Nucleus accumbens (tissue), 56 donors: ENCODE measurements around the gene ESPNL.

Experiments used
- DNase-seq, 56 donors: peaks; one replicate each; lab custom pipeline; 2025; lab: John Stamatoyannopoulos, UW

The ESPNL gene

GRCh38 chr2:238155051-238155760 is 55.1 kb downstream of the ESPNL start:
- no peak for DNase-seq

- DNase-seq, result no peak
Measured at GRCh38 chr2:238155761-238156694, 55.9 kb downstream of the ESPNL start.

DNA sequence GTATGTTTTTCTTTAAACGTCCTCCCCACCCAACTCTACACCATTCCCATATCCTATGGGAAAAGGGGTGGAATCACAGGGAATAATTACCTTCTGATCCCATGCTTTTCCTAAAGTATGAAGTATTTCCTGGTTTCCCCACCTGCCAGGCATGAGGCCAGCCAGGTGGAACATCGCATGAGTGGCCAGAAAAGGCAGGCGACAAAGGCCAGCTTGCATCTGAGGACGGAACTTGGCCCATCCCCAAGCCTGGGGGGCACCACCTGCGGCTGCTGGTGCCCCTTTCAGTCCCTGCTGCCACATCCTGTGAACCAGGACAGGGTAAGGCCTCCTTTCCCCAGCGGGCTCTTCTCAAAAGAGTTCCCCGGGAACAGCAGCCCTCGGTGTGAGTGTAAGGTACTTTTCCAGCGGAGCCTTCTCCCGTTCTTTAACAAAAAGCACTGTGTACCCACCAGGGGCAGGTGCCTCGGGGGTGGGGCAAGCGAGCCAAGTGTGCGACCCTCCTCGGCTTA is 57.4 kb downstream of the ESPNL start:
- DNase-seq, result no peak

DNA sequence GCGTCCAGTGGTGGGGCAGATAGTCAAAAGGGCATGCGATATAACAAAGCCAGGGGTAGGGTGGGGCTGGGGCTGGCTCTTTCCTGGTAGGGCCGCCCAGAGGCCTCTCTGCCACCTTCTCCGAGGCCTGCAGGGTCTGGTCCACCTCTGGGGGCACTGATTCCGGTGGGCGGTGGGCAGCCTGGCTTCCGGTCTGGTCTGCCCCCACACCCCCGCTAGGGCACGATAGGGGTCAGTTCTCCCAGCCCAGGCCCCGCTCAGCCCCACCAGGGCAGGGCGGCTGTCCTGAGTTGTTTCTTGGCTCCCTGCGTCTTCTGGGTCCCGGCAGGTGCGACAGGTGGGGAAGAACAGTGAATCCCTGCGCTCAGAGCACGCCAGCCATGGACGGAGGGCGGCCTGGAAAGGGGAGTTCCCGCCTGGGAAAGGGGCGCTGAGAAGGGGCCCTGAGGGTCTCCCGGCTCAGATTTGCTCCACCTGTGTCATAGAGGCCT is 57.9 kb downstream of the ESPNL start:
- DNase-seq, result no peak

- DNase-seq, result peak in 3 of 56 donors; percentile 22 to 67 (median 24)
Measured at GRCh38 chr2:238158509-238159070, 58.5 kb downstream of the ESPNL start, which contains the start of gene ERFE. TSS of gene ERFE (plus strand) at chr2:238158970. CDS start at chr2:238159008, 38 bp downstream.

DNA sequence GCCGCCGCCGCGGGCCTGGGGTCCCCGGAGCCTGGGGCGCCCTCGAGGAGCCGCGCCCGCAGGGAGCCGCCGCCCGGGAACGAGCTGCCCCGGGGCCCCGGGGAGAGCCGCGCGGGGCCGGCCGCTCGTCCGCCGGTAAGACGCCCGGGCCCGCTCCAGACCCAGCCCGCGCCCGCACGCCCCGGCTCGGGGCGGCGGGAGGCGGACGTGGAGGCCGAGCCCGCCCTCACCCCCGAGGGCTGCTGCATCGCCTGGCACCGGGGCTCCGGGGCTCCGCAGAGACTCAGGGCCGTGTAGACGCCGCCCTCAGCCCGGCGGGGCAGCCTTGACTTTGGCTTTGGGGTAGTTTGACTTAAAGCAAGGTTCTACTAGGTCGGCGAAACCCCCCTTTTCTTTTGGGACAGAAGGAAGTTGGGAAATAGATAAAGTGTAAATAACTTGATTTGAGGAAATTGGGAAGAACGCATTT is 59.0 kb downstream of the ESPNL start:
- DNase-seq, result no peak

GRCh38 chr2:238159661-238160205 is 59.6 kb downstream of the ESPNL start:
- no peak for DNase-seq

GRCh38 chr2:238160206-238161129 is 60.3 kb downstream of the ESPNL start:
- peak in 8 of 56 donors; percentile 7 to 48 (median 14) for DNase-seq

- no peak for DNase-seq
Measured at GRCh38 chr2:238161291-238162051, 61.3 kb downstream of the ESPNL start.

DNA sequence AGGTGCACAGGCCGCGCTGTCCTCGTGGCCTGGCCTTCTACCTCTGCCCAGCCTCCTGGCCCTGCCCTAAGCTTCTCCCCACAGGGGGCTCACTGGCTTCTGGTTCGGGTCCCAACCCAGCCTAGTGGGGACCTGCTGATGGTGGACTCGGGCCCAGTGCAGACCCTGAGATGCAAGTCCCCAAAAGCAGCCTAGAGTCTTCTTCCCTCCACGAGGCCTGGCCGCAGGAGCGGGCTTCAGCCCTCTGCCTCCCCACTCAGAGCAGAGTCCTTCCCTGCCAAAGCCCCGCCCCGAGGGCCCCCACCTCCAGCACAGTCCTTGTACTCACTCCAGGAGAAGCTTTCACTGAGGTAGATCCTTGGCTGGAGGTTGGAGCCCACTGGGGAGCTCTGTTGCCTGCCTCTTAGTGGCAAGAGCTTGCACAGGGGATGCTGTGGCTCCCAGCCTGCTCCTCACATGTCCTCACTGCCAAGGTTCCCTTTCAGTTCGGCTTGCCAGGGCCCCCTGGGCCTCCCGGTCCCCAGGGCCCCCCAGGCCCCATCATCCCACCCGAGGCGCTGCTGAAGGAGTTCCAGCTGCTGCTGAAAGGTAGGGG is 62.2 kb downstream of the ESPNL start:
- no peak for DNase-seq

GRCh38 chr2:238162846-238163441 is 62.8 kb downstream of the ESPNL start:
- DNase-seq, result no peak

- DNase-seq, result peak in 2 of 56 donors; percentile 15 to 48
Measured at GRCh38 chr2:238163481-238164198, 63.5 kb downstream of the ESPNL start.

DNA sequence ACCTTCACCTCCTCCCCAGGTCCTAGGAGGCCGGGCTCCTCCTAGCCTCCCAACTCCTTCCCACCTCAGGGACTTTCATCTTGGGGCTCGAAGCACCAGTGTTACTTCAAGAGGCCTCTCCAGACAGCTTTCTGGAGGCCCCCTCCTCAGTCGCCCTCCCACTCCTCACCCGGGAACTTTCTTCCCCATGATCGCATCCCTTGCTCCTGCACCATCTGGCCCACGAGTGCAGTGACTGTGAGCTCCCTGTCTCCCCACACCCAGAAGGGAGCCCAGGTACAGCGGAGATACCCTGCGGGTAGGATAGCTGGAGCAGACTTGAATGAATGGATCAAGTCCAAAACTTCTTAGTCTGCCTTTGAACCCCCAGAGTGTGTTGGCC is 64.8 kb downstream of the ESPNL start:
- no peak for DNase-seq

DNA sequence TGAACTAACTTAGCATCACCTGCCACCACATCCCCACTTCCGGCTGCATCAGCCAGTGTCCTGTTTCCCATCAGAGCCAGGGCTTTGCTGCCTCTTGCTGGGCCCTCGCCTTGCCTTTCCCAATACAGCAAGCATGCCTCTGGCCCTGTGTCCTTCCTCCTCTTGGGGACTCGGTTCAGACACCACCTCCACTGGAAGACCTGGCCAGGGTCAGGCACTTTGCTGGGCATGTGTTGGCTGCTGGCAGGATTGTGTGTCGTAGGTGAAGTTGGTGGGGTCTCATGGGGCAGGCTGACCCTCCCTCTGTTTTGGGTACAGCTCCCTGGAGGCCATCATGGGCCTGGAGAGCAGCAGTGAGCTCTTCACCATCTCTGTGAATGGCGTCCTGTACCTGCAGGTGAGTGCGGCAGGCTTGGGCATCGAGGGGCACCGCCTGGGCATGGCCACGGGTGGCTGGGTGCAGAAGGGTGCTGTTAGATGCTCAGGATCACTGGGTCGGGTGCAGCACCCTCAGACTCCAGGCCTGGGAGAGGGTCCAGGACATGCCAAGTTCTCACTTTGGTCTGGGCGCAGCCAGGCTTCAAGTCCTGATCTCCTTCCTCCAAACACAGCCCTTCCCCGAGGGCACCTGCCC is 65.3 kb downstream of the ESPNL start:
- DNase-seq, result no peak

- DNase-seq, result no peak
Measured at GRCh38 chr2:238166391-238167343, 66.5 kb downstream of the ESPNL start.
